DND-41 (cell line): ENCODE data around the gene MCOLN1.

Experiments
- ATAC-seq: fragments of 200-7000 bp; cut with Tn5 transposase; 3 replicates; pipeline ENCODE4 v1.9.1; 2021; ENCODE audit warnings: low read depth; ENCODE audit not compliant: insufficient read depth
- DNase-seq: peaks from one replicate; pipeline ENCODE4 v3.0.0-alpha.2; 2020
- H2AFZ ChIP-seq: 2 replicates; pipeline ENCODE4 v1.6.0; 2012; ENCODE audit warnings: low read depth, low read length
- H3K27ac ChIP-seq: 2 replicates; pipeline ENCODE4 v1.5.1; 2012; ENCODE audit warnings: low read length, inconsistent platforms
- H3K27me3 ChIP-seq: fragments of 200-600 bp; sonication (generic); 2 replicates; pipeline ENCODE4 v1.6.0; 2012; ENCODE audit warnings: low read length, mild to moderate bottlenecking, inconsistent platforms; ENCODE audit not compliant: insufficient read depth, poor library complexity
- H3K36me3 ChIP-seq: 2 replicates; pipeline ENCODE4 v1.5.1; 2012; ENCODE audit warnings: low read length, inconsistent platforms; ENCODE audit not compliant: insufficient read depth
- H3K4me1 ChIP-seq: 2 replicates; pipeline ENCODE4 v1.5.1; 2012; ENCODE audit warnings: mild to moderate bottlenecking, low read length; ENCODE audit not compliant: insufficient read depth
- H3K4me2 ChIP-seq: 2 replicates; pipeline ENCODE4 v1.6.0; 2012; ENCODE audit warnings: mild to moderate bottlenecking, moderate library complexity, low read length, inconsistent platforms; ENCODE audit not compliant: insufficient read depth
- H3K4me3 ChIP-seq, 2 experiments: fragments of 200-600 bp in 1 of 2; shearing (Covaris generic) in 1 of 2; 2 replicates each; pipeline ENCODE4 v1.5.1; 2012 to 2016; ENCODE audit warnings: inconsistent platforms in 2 of 2, low read length in 2 of 2, mild to moderate bottlenecking in 2 of 2, low read depth in 1 of 2, moderate library complexity in 1 of 2
- H3K79me2 ChIP-seq: 2 replicates; pipeline ENCODE4 v1.6.0; 2012; ENCODE audit warnings: low read length, inconsistent platforms; ENCODE audit not compliant: insufficient read depth
- H3K9ac ChIP-seq: 2 replicates; pipeline ENCODE4 v1.6.0; 2012; ENCODE audit warnings: low read depth, mild to moderate bottlenecking, inconsistent platforms, low read length, moderate library complexity
- H3K9me3 ChIP-seq: 2 replicates; pipeline ENCODE4 v1.5.1; 2012; ENCODE audit warnings: low read length, moderate library complexity, mild to moderate bottlenecking, inconsistent platforms; ENCODE audit not compliant: insufficient read depth, severe bottlenecking
- H4K20me1 ChIP-seq: 2 replicates; pipeline ENCODE4 v1.6.0; 2012; ENCODE audit warnings: low read length; ENCODE audit not compliant: insufficient read depth
- EZH2 ChIP-seq: IDR thresholded peaks from 3 replicates; pipeline ENCODE4 v1.6.1; 2012; ENCODE audit warnings: borderline replicate concordance, low read depth, mild to moderate bottlenecking, moderate library complexity, low read length, inconsistent platforms; ENCODE audit not compliant: severe bottlenecking
- TF ChIP-seq, protein P1 (sequence below): IDR thresholded peaks from 2 replicates; pipeline ENCODE4 v1.5.1; 2012; ENCODE audit warnings: borderline replicate concordance, low read length, moderate library complexity, mild to moderate bottlenecking; ENCODE audit not compliant: poor library complexity, severe bottlenecking; ENCODE audit errors: extremely low read depth

The MCOLN1 gene

DNA sequence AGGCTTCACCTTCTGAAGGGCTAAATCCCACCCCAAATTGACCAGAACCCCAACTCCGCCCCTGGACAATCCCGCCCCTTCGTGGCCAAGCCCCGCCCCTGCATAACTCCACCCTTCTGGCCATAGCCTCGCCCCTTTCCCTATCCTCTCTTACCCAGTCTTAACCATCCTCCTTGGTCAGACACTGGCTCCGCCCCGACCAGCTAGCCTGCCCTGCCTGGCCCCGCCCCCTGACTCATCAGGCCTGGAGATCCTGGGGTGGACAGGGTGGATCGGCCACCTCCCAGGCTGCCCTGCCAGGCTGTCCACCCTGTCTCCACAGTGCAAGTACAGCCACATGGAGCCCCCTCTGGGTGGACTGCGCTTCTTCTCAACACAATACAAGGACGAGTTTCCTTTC lies 14.5 kb upstream of the MCOLN1 start:
- no peak overlapping the region for H3K9ac ChIP-seq

DNA sequence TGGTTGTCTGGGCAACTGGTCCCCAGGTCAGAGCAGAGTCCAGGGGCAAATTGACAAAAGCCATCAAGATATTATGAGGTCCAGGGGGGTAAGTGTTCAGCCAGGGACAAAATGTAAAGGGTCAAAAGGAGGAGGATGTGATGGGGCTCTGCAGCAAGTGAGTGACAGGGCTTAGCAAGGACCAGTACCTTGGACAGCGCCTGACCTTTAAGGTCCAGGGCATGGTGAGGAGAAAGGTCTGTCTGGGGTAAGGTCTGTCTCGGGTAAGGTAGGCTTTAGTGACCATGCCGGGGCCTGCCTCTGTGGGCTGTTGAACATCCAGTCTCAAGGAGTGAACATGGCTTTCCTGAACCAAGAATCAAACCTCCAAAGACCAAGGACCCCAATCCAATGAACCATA lies 12.8 kb upstream of the MCOLN1 start:
- DNase-seq (peak; percentile 49), ATAC-seq (peak; percentile 62; the same call in 2 of the 3 replicates)
- no peaks in the 10 kb centered on the region for H3K4me1 ChIP-seq
- no peaks in the 10 kb centered on the region for H3K9me3 ChIP-seq
- H3K4me3 ChIP-seq, result no peak overlapping the region
- H3K27me3 ChIP-seq, result no peaks in the 10 kb centered on the region
- H4K20me1 ChIP-seq, result no peaks in the 10 kb centered on the region
- no peaks in the 10 kb centered on the region for H3K79me2 ChIP-seq
- H3K36me3 ChIP-seq, result no peaks in the 10 kb centered on the region
- TF ChIP-seq, protein P1, sequence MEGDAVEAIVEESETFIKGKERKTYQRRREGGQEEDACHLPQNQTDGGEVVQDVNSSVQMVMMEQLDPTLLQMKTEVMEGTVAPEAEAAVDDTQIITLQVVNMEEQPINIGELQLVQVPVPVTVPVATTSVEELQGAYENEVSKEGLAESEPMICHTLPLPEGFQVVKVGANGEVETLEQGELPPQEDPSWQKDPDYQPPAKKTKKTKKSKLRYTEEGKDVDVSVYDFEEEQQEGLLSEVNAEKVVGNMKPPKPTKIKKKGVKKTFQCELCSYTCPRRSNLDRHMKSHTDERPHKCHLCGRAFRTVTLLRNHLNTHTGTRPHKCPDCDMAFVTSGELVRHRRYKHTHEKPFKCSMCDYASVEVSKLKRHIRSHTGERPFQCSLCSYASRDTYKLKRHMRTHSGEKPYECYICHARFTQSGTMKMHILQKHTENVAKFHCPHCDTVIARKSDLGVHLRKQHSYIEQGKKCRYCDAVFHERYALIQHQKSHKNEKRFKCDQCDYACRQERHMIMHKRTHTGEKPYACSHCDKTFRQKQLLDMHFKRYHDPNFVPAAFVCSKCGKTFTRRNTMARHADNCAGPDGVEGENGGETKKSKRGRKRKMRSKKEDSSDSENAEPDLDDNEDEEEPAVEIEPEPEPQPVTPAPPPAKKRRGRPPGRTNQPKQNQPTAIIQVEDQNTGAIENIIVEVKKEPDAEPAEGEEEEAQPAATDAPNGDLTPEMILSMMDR, result no peak
- TF ChIP-seq EZH2, result no peak
- no peak overlapping the region for H3K4me2 ChIP-seq
- H3K27ac ChIP-seq, result no peak overlapping the region
- no peak overlapping the region for H2AFZ ChIP-seq
- H3K9ac ChIP-seq, result no peak overlapping the region

More for the DNA sequence above, 14.5 kb upstream of the MCOLN1 start:
- H3K4me3 ChIP-seq, result no peak overlapping the region
- H4K20me1 ChIP-seq, result no peaks in the 10 kb centered on the region
- H2AFZ ChIP-seq, result no peak overlapping the region
- DNase-seq (no peak), ATAC-seq (no peak)
- H3K79me2 ChIP-seq, result no peaks in the 10 kb centered on the region
- H3K27ac ChIP-seq, result no peak overlapping the region
- H3K4me2 ChIP-seq, result no peak overlapping the region
- H3K9me3 ChIP-seq, result no peaks in the 10 kb centered on the region
- no peaks in the 10 kb centered on the region for H3K36me3 ChIP-seq
- no peaks in the 10 kb centered on the region for H3K27me3 ChIP-seq
- no peaks in the 10 kb centered on the region for H3K4me1 ChIP-seq
- TF ChIP-seq, protein P1, result no peak
- TF ChIP-seq EZH2, result no peak

DNA sequence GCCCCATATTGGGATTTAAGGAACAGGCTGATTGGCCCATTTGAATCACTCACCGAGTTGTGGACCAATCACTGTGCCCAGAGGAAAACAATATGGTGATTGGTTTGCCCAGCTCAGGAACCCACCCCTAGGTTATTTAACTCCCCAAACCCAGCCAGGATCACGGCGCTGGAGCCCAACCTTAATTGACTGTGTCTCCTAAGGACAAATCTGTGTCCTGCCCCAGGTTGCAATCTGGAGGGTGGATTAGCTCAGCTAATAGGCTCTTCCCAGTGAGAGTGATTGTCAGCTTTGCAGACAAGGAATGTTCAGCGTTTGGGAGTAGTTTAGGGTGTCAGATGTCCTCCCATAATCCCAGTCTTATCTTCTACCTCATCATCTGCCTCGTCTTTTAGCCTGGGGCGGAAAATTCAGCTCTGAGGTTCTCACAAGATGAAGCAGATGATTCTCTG lies 10.0 kb upstream of the MCOLN1 start:
- Histone ChIP-seq H3K9ac (no peak overlapping the region), H3K4me1 (peaks cover 20% of the 10 kb centered on the region), H3K9me3 (no peaks in the 10 kb centered on the region), H3K27me3 (no peaks in the 10 kb centered on the region), H3K4me2 (no peak overlapping the region), H4K20me1 (no peaks in the 10 kb centered on the region), H3K36me3 (no peaks in the 10 kb centered on the region), H2AFZ (no peak overlapping the region), H3K4me3 (no peak overlapping the region), H3K27ac (no peak overlapping the region), H3K79me2 (peaks cover 12% of the 10 kb centered on the region)
- no peak for DNase-seq
- no peak for TF ChIP-seq EZH2
- TF ChIP-seq, protein P1, result no peak
- ATAC-seq, result no peak
